HG02642 (cell line): Measurements from ENCODE around the gene JCAD.
"Not testable (repeated sequence)": the region's sequence is repeated elsewhere in the genome, so short reads cannot be mapped to it uniquely, and the experiment has no call there.

Experiments used
- ATAC-seq: cut with Tn5 transposase; IDR thresholded peaks from one replicate; pipeline ENCODE4 v1.9.1; 2021; ENCODE audit warnings: mild to moderate bottlenecking; ENCODE audit not compliant: unreplicated experiment, poor library complexity

JCAD gene, protein sequence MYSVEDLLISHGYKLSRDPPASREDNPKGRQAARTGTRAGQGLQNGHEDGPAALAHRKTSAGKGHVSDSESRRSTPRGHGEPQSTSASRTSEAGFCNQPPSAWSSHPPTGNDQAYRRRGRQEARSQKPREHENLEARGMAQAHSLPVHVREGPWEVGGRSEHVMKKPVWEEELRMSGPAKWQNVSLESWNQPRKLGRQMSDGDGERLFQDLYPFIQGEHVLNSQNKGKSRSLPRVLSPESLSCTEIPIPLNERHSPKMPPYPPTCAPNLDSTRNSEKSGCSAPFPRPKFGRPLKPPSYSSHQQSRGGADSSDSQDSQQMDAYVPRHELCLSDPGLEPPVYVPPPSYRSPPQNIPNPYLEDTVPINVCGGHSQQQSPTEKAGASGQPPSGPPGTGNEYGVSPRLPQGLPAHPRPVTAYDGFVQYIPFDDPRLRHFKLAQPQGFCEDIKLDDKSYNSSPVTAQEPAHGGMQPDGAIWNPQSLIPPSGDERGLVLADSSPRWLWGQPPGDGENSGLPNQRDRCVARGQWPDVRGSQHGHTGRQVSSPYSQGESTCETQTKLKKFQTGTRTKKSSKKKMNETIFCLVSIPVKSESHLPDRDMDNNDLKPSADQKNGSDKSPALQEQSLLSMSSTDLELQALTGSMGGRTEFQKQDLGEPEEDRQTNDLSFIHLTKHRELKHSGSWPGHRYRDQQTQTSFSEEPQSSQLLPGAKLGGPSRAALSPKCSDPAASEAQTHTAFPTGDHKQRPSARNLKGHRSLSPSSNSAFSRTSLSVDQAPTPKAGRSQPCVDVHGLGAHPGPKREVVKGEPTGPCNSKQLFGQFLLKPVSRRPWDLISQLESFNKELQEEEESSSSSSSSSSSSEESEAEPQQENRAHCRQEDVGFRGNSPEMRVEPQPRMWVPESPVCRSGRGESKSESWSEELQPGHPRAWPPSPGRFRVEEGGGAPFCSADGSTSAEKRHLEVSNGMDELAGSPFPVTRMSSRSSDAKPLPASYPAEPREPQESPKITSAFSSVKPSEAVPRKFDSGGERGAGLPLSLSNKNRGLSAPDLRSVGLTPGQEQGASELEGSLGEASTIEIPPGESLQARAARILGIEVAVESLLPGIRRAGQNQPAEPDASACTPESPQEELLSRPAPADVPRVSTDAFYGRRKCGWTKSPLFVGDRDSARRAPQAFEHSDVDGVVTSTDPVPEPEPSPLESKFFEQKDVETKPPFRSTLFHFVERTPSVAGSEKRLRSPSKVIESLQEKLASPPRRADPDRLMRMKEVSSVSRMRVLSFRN (N-terminal part only)

GRCh38 chr10:30059209-30060107 is at the start of gene JCAD:
Gene JCAD (minus strand): TSS chr10:30059586. CDS start chr10:30047812, 11,774 bp downstream.
- ATAC-seq, result peak; percentile 87

GRCh38 chr10:30106987-30107386 is 47.6 kb upstream of the JCAD start:
- no peak for ATAC-seq

DNA sequence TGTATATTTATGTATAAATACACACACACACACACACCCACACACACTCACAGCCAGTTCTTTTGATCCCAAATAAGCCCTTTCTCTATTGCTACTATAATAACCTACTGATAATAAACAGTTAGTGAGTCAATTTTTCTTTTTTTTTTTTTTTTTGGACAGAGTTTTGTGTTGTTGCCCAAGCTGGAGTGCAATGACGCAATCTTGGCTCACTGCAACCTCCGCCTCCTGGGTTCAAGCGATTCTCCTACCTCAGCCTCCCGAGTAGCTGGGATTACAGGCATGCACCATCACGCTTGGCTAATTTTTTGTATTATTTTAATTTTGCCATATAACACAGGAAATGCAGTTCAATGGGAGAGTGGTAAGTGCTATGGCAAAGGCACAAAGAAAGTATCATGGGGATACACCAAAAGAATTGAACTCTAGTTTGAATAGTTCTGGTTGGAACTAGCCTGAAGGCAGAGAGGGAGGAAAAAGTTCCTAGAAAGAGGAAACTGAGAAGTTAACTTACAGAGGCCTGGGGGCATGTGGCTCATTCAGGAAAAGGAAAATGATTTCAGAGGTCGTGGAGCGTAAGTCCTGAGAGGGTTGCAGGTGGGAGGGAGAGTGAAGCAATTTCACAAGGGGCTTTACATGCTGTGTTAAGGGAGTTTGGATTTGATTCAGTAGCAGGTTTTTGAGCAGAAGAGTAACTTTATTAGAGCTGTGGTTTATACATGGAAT is 44.4 kb upstream of the JCAD start:
- ATAC-seq, result no peak

- ATAC-seq, result not testable (repeated sequence)
Measured at GRCh38 chr10:30099706-30100105, 40.3 kb upstream of the JCAD start.

DNA sequence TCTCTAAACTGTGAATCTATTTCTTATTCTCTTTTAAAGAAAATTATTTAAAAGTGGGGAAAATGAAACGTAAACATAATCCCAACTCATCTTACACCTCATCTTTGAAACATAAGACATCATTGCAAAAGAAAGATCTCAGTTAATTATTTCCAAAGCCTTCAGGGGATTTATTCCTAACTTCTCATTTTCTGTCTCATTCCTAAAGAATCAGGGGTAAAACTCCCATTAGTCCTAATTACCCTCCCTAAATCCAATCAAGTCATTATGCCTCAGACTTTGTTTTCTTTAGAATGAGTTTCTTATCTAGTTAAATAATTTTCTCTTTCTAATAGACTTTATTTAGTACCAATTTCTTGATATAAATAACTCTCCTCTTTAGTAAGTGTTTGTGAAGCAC is 39.7 kb upstream of the JCAD start:
- ATAC-seq, result no peak

DNA sequence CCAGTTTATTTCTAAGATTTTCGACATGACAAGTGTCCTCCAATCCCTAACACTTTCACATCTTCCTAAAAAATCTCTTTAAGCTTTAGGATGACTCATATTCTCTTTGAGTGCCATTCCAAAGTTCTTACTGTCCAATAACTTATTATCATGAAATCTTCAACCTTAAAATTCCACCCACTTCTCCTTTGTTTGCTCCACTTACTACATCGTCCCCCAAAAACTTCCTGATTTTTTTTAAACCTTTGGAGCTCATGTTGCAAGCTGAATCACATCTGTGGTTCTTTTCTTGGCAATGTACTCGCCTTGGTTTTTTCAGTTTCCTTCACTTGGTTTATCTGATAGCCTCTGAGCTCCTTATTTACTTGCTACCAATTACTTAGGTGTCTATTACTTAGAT is 39.2 kb upstream of the JCAD start:
- no peak for ATAC-seq

DNA sequence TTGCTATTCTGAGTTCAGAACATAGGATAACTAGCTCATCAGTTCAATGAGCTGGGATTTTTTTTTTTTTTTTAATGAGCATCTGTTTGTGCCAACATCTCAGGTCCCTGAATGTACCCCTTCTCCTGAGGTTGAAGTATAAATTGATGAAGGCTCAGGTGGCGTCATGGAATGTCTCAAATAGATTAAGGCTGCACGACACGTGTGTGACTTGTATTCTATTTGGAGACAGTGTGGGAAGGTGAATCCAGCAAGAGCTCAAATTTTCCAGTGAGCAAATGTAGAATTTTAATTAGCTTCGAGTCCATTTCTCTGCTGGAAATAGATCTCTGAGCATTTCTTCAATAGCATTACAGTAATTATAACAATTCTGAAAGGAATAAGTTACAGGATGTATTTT is 37.2 kb upstream of the JCAD start:
- no peak for ATAC-seq

DNA sequence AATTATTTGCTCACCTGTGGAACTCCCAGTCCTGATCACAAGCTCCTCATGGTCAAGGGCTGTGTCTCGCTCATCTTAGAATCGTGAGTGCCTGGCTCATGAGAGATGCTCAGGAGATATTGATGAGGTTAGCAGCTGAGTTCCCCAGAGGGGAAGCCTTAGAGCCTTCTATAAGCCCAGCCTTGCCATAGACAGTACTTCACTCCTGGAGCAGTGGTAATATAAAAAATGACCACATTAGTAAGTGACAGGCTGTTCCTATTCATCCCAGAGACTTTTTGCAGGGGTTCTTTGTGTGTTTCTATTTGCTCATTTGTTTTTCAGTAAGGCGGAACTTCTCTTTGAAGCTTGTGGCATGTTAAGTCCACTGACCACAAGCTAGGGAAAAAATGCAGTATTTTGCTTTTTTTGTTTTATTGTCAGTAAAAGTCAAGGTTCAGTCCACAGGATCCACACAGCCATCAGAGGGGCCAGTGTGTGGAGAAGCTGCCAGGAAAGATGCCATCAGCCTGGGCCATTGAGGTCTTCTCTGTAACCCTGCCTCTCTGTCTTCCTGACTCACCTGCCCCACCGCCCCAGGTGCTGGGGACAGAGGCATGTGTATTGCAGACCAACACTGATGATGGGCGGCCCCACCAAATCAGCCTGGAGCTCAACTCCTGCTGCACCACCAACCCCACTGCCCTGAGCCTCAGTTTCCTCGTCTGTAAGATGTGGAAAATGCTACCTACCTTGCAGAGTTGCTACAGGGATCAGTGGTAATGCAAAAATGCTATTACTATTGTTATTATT is 36.4 kb upstream of the JCAD start:
- ATAC-seq, result no peak

GRCh38 chr10:30094601-30095000 is 35.2 kb upstream of the JCAD start:
- ATAC-seq, result no peak

GRCh38 chr10:30093303-30093950 is 34.0 kb upstream of the JCAD start:
- ATAC-seq, result no peak

- ATAC-seq, result no peak
Measured at GRCh38 chr10:30092151-30092790, 32.9 kb upstream of the JCAD start.

DNA sequence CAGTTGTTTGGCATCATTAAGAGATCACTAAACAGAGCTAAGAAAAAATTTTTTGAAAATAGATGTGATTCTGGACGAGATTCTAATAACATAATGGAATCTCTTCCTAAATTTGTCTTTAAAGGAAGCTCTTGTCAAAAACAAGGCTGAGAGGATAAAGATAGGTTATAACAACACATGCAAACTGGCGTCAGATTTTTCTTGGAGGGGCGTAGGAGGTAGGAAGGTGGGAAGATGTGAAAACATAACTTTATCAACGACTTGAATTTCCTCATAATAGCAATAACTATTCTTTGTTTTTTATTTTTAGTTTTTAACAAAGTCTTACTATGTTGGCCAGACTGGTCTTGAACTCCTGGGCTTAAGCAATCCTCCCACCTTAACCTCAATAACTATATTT is 31.8 kb upstream of the JCAD start:
- ATAC-seq, result no peak

- no peak for ATAC-seq
Measured at GRCh38 chr10:30088178-30088577, 28.8 kb upstream of the JCAD start.

DNA sequence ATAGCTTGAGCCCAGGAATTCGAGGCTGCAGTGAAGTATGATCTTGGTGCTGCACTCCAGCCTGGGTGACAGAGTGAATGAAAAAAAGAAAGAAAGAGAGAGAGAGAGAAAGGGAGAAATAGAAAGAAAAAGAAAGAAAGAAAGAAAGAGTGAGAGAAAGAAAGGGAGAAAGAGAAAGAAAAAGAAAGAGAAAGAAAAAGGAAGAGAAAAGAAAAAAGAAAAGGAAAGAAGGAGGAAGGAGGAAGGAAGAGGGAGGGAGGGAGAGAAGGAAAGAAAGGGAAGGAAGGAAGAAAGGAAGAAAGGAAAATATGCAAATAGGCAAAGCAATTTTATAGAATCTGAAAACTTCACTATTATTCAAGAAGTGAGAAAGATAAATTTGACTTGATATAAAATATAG is 24.5 kb upstream of the JCAD start:
- no peak for ATAC-seq

- no peak for ATAC-seq
Measured at GRCh38 chr10:30081182-30081581, 21.8 kb upstream of the JCAD start.

- no peak for ATAC-seq
Measured at GRCh38 chr10:30080161-30080560, 20.8 kb upstream of the JCAD start.

DNA sequence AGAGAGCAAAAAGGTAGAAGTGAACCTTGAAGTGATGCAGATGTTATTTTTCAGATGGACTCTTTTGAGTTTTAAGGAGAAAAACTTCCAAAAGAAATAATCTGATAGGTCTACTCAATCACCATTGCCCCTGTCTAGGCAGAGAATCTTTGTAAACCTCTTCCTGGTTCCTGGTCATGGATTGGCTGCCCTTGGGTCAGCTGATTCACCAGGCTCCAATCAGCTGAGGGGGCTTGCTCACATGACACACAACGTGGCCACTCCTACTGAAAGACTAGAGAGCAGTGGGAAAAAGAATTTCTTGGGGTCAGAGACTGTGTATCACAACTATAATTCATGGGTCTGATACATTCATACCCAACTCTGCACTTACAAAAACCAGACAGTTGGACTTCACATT is 20.0 kb upstream of the JCAD start:
- no peak for ATAC-seq
